Stimulated activated CD8-positive, alpha-beta memory T cell treated with anti-CD3 and anti-CD28 coated beads, Interleukin-12 subunit alpha, Interleukin-12 subunit beta, amount 100 ng/mL, for 24 hours (primary cell): Measurements from ENCODE around the gene INAFM2.
A peak's percentile ranks its signal among the peaks of the same experiment; 100 is the strongest.

Source experiments
- DNase-seq: peaks from one replicate; pipeline ENCODE4 v3.0.0-alpha.2; 2020; ENCODE audit errors: extremely low read depth

Gene INAFM2

DNA sequence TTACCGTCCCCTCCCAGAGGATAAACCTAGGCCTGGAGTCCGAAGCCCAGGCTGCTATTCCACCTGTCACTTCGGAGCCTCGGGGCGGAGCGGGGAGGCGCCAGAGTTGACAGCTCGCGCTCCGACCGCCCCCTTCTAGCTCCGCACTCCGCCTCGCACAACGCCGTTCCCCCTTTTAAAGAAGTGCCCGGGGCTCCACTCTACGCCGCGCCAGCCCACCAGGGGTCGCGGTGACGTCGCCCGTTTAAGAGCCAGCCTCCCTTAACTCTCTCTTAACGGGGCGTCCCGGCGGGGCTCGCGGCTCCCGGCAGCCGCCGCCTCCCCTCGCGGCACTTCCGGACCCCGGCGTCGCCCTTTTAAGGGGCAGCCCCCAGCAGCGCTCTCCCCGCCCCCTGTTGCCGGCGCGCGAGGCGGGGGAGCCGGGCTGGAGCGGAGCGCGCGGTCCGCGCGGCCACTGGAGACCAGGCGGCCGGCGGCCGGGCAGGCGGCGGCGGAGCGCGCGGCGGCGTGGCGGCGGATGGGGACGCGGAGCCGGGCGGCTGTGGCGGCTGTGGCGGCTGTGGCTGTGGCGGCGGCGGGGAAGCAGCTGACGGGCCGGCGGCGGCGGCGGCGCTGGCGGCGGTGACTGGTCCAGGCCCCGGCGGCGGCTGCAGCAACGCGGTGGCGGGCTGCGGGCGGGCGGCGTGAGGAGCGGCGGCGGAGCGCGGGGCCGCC lies at the start of gene INAFM2:
Gene INAFM2, plus strand, starts transcription at position 454 of the 714 bp plus-strand sequence. CDS start 364 bp downstream, outside the sequence.
- peak; percentile 79 for DNase-seq

DNA sequence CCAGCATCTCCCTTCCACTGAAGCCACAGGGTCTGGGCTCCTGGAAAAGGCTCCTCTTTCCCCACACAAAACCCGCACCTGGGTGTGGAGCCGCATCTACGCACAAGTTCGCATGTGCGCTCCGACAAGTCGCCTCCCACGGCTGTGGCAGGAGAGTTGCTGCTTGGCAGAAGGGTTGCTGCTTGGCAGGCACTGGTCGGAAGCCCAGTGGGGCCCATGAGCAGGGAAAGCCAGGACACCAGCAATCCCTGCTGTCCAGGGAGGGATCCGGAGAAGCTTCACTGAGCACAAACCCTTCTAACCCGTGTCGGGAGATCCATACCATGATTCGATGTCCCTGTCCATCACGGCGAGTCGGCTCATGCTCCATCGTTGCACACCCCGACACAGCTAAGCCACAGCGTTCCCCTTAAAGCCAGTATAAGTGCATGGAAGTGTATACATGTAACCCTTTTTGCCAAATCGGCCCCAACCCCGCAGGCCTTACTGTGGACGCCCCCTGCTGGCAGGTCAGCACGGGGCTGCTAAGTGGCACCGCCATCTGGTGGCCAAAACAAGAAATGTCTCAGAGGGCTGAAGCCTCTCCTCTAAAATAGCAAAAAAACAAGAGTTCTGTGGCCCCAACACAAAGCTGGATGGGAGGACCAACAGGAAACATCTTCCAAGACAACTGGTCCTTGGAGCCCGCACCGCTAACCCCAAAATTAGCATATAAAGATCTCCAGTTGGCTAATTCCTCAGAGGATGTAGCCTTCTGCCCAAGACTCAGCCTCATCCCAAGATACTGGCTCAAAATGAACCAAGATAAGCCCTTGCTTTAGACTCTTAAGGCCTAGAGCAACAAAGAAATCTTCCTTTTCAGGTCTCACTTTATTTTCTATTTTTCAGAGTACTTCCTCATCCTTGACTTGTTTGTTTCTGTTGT lies 48.9 kb upstream of the INAFM2 start:
- DNase-seq: peak; percentile 59

- no peak for DNase-seq
These were observed 48.0 kb upstream of the INAFM2 start for GRCh38 chr15:40275523-40275922.

DNA sequence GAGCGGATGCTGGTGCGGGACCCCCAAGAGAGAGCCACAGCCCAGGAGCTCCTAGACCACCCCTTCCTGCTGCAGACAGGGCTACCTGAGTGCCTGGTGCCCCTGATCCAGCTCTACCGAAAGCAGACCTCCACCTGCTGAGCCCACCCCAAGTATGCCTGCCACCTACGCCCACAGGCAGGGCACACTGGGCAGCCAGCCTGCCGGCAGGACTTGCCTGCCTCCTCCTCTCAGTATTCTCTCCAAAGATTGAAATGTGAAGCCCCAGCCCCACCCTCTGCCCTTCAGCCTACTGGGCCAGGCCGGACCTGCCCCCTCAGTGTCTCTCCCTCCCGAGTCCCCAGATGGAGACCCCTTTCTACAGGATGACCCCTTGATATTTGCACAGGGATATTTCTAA lies 47.5 kb upstream of the INAFM2 start:
- no peak for DNase-seq

DNA sequence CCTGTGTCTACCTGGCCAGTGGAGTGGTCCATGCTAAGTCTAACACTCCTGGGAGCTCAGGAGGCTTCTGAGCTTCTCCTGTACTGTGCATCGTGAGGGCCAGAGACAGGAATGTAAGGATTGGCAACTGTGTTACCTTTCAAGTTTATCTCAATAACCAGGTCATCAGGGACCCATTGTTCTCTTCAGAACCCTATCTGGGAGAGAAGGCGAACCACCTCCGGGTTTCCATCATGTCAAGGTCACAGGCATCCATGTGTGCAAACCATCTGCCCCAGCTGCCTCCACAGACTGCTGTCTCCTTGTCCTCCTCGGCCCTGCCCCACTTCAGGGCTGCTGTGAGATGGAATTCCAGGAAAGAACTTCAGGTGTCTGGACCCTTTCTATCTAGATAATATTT lies 46.6 kb upstream of the INAFM2 start:
- DNase-seq: no peak

DNA sequence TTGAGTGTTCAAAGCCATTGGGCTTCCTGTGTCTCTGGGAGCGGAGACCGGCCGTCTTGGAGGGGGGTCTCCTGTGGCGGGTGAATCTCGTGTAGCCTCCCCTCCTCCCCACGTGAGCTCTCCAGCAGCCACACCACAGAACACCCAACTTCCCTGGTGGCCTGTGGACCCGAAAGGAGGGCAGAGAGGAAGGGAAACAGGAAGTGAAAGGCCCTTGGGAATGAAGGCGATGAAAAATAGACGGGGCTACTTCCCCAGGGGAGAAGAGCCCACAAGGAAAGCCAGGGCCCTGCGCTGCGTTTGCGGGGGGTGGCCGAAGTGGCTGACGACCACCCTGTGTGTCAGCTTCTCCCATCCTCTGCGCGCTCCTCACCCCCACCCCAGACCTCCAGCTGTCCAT lies 46.0 kb upstream of the INAFM2 start:
- no peak for DNase-seq

DNA sequence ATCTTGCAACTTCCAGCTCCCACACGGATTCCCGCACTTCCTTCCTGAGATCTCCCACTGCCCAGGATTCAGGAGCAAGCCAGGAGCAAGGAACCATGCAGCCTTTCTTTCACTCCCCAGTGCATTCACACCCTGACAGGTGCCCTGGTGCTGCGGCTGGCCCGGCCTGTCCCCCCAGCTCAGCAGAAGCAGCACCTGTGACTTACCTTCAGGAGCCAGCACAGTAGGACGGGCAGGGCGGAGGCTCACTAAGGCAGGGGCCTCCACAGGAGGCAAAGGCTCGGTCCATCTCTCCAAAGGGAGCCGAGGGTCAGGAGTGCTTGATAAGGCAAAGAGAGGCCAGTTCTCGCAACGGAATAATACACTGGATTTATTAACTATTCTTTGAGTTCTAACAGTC lies 45.5 kb upstream of the INAFM2 start:
- DNase-seq: no peak

DNA sequence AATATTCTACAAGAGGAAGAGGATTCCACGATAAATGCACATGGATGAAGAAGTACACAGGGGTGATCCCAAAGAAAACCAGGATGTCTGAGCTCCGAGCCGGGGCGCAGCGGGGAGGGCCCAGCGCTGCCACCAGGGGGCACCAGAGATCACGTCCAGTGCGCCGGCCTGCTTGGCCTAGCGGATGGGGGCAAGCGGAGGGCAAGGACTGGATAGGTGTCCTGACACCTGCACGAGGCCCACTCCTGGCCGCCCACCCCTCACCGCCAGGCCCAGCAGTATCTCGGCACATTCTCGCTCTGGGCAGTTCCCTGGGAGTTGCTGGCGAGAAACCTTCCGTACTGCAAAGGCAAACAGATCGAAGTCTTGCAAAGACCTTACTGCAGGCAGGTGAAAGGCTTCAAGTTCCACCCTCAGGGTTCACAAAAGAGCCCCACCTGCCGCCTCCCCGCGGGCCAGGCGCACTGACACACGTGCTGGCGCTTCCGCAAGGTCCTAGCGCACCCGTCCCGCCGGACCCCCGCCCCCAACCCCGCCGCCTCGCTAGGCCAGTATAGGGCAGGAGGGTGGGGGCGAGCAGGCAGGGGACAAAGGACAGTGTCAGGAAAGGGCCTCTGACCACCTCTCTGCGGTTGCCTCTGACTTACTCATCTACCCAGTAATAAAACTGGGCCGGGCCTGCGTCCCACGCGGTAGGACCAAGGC lies 43.9 kb upstream of the INAFM2 start:
- DNase-seq: no peak

DNA sequence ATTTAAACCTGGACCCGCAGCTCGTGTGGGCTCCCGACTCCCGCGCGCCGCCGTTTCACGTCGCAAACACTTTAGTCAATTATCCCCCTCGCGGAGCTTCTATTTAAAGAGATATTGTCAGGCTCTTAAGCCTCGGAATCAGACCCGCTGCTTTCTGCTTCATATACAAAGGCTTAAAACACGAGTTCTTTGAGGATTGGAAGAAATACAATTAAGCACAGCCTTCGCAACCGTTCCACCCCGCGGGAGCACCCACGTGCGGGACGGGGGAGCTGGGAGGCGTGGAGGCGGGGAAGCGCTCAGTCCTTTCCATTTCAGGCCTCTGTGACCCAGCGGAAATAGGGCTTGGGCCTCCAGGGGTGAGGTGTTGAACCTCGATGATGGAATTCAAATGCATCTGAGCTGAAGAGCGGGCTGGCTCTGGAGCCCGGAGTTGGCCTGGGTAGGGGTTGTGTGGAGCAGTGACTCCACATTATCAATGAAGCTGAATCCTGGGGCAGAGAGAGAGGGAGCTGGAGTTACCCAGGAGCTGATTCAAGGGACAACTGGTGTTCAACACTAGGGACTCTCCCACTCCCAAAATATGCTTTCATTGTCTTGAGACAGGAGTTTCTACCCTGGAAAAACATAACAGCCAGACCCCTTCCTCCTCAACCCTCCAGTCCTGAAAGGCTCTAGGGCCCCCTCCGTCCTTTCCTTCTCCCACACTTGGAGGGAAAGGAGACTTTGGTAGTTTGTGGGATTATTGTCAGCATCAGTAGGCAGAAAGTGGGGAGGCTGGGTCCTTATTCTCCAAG lies 43.0 kb upstream of the INAFM2 start:
- no peak for DNase-seq

GRCh38 chr15:40281057-40281800 lies 42.3 kb upstream of the INAFM2 start:
- DNase-seq: no peak

- no peak for DNase-seq
These were observed 41.7 kb upstream of the INAFM2 start for GRCh38 chr15:40281801-40282146.

DNA sequence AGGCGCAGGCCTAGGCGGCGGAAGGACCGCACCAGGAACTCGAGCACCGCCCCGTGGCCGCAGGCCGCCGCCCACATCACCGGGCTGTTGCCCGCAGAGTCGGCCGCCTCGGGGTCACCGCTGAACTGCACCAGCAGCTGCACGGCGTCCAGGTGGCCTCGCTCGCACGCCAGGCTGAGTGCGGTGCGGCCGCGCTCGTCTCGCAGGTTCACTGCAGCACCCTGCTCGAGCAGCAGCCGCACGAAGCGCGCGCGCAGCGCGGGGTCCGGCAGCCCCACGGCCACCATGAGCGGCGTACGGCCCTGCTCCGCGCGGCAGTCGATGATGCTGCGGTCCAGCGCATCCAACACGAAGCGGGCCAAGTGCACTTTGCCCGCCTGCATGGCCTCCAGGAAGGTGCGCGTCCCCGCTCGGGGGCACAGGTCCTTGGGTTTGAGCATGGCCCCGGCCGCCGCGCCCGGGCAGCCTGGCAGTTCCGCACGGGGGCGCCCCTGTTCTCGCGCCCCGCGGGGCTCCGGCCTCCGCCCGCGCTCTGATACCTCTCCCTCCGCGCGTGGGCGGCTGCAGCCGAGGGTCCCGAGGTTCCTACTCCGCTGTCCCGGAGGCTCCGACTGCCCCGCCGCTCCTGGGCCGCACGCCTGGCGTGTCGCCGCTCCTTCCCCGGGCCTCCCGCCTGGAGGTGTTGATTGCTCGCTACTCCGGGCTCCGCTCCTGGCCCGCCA lies 41.2 kb upstream of the INAFM2 start:
- DNase-seq: no peak

DNA sequence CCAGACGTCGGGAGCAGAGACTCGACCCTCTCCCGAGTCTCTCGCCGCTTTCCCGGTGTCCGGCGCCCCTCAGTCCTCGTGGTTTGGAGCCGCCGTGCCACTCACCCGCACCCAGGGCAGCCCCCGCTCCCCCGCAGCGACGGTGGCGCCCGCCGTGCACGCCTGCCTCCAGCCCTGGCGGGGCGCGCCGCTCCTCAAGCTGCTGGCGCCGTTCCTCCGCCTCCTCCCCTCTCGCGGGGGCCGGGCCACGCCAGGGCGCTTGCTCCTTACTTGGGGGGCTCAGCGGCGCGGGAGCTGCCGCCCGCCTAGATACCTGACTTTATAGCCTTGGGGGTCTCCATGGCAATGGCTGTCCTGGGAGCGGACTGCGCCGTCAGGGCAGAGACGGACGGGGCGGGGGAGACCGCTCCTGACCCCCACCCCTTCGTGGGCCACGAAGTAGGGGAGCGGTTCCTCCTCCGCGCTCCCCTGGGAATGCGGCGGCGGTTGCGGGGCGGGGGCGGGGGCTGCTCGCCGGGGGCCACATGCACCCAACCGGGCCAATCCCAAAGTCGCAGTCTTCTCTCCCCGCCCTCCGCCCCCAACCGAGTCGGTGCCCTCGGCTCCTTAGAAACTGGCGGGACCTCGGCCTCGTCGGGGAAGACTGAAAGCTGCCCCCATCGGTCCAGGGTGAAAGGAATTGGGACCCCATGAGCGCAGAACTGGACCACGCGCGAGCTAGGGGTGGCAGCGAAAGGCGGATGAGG lies 40.5 kb upstream of the INAFM2 start, which contains the start of gene ANKRD63:
Gene ANKRD63, minus strand, starts transcription at position 196 of the 746 bp plus-strand sequence. CDS start 478 bp downstream, outside the sequence.
- no peak for DNase-seq

DNA sequence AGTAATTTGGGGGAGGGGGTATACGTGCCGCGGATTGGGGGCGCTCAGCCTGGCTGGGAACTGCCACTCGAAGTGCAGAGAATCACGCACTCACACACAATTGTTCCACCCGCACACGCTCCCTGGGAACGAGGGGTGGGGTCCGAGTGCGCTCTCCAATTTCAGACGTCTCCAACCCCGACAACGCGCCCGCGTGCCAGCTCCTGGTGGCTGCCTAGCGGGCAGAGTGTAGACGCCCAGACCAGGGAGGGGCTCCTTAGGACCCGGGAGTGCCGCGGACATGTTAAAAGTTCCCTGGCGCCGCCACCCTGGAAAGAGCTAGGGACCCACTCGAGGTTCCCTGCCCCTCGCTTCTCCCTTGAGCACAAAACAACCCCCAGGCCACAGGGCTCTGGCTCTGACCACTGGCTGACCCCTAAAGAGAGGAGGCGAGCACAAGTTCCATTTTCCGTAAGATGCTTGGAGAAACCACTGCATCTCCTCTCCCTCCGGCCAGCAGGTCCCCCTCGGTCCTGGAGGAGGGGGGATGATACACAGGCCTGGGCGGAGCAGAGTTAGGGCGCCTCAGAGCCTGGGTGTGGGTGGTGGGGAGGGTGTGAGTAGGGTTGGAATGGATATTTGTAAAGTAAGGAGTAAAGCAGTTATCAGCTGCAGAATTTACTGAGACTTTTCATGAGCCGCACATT lies 39.7 kb upstream of the INAFM2 start:
- DNase-seq: no peak

GRCh38 chr15:40285151-40285550 lies 38.3 kb upstream of the INAFM2 start:
- no peak for DNase-seq

DNA sequence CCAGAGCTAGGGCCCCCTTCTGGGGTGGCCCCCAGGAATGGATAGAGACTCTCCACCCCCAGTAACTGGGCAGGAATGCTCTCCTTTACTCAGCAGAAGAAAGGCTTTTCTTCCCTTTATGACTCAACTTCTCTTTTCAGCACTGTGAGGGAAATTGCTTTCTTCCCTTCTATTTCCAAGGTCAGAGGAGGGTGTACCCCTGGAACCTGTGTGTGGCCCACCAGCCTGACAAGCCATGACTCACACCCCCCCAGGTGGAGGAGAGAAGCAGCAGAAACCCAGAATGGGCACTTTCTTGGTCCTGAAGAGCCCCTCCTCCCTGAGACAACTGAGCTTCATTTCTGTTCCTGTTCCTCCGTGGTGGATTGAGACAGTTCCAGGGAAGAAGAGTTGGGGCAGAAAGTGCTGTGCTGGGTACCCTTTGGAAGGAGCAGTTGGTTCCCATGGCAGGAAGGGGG lies 37.9 kb upstream of the INAFM2 start:
- no peak for DNase-seq

DNA sequence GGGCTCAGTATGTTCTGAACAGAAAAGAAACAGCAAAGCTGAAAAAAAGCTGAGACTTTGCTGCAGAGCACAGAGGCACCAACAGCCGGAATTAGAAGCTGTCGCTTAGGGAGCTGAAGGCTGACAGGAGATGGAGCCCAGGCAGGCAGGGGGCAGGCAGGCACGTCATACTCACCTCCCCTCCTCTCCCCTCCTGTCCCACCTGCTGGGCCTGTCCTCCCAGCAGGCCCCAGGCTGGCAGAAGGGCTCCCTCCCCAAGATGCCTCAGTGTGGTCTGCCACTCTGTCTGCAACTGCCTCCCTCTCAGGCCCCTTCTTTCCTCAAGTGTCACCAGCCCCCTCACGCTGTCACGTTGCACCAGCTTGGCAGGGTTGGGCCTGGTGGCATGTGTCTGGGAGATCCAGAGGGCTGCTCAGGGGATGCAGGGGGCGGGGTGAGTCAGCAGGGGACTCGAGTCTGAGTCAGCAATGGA lies 37.4 kb upstream of the INAFM2 start:
- no peak for DNase-seq

GRCh38 chr15:40286794-40287193 lies 36.7 kb upstream of the INAFM2 start:
- no peak for DNase-seq

GRCh38 chr15:40287505-40287904 lies 36.0 kb upstream of the INAFM2 start:
- DNase-seq: no peak
